B cell (primary cell): ENCODE data around the gene SERBP1. TPM values are rescaled to one million over a fixed set of nuclear protein-coding genes. Genes with fewer than 3 reads are reported as not detected.

ENCODE experiments used
- ATAC-seq: fragments of 200-7000 bp; cut with Tn5 transposase; one replicate; pipeline ENCODE4 v1.10.0; 2021; ENCODE audit warnings: low read depth, mild to moderate bottlenecking, moderate number of reproducible peaks, moderate library complexity
- CTCF ChIA-PET: fragments of 350-600 bp; sonication (Branson Sonifier 250); formaldehyde crosslinking; loops from one replicate; lab custom pipeline; 2021; ENCODE audit warnings: antibody characterized with exemption, inconsistent platforms; lab: Charles Lee
- POLR2A ChIA-PET: fragments of 350-600 bp; sonication (Branson Sonifier 250); formaldehyde crosslinking; loops from one replicate; lab custom pipeline; 2021; ENCODE audit warnings: antibody characterized with exemption; lab: Charles Lee
- DNase-seq: peaks from one replicate; pipeline ENCODE4 v3.0.0; 2013
- H2AFZ ChIP-seq: 2 replicates; pipeline ENCODE4 v1.6.1; 2012; ENCODE audit warnings: mild to moderate bottlenecking, low read depth, low read length; ENCODE audit not compliant: insufficient read depth, poor library complexity, severe bottlenecking
- H3K27ac ChIP-seq, 2 donors: 1 replicate in 1 of 2; 2 replicates in 1 of 2; pipeline ENCODE4 v1.5.1; 2012 to 2013; ENCODE audit warnings: low read length in 2 of 2, mild to moderate bottlenecking in 2 of 2, moderate library complexity in 1 of 2
- H3K27me3 ChIP-seq, 4 experiments: fragments of 200-600 bp in 1 of 4; sonication (generic) in 1 of 4; replicated peaks in 1 of 4; 1 replicate in 2 of 4; 2 replicates in 2 of 4; pipeline versions ENCODE4 v1.6.1 to v1.7.0; 2013 to 2016; ENCODE audit warnings: low read length in 3 of 4, mild to moderate bottlenecking in 2 of 4, mixed read lengths in 1 of 4, moderate library complexity in 1 of 4; ENCODE audit not compliant: insufficient read depth in 4 of 4, control insufficient read depth in 3 of 4; ENCODE audit errors: control extremely low read depth in 1 of 4
- H3K36me3 ChIP-seq, 2 experiments: replicated peaks in 1 of 2; 1 replicate in 1 of 2; 2 replicates in 1 of 2; pipeline versions ENCODE4 v1.6.1 to v1.7.1; 2013; ENCODE audit warnings: low read length in 1 of 2; ENCODE audit not compliant: insufficient read depth in 2 of 2, control insufficient read depth in 1 of 2; ENCODE audit errors: control extremely low read depth in 1 of 2, extremely low read depth in 1 of 2
- H3K4me1 ChIP-seq, 2 donors: fragments of 200-600 bp in 1 of 2; sonication (generic) in 1 of 2; 1 replicate in 1 of 2; 2 replicates in 1 of 2; pipeline versions ENCODE4 v1.5.1 to v1.6.1; 2013 to 2017; ENCODE audit warnings: low read length in 2 of 2; ENCODE audit not compliant: control insufficient read depth in 2 of 2, insufficient read depth in 2 of 2
- H3K4me2 ChIP-seq: replicated peaks from 2 replicates; pipeline ENCODE3; 2012; ENCODE audit warnings: mild to moderate bottlenecking, low read depth, low read length; ENCODE audit not compliant: poor library complexity, severe bottlenecking
- H3K4me3 ChIP-seq, 5 experiments: fragments of 200-600 bp in 1 of 5; sonication (generic) in 1 of 5; 1 replicate in 3 of 5; 2 replicates in 2 of 5; pipeline versions ENCODE4 v1.5.1 to v1.7.0; 2011 to 2016; ENCODE audit warnings: low read length in 4 of 5, mild to moderate bottlenecking in 4 of 5, low read depth in 2 of 5, control low read depth in 1 of 5, moderate library complexity in 1 of 5; ENCODE audit not compliant: insufficient read depth in 1 of 5; ENCODE audit errors: control extremely low read depth in 1 of 5, extremely low read depth in 1 of 5
- H3K79me2 ChIP-seq: fragments of 200-600 bp; sonication (generic); one replicate; pipeline ENCODE4 v1.6.0; 2016; ENCODE audit warnings: low read length; ENCODE audit not compliant: control insufficient read depth, insufficient read depth
- H3K9ac ChIP-seq: fragments of 200-600 bp; sonication (generic); 2 replicates; pipeline ENCODE4 v1.6.1; 2017; ENCODE audit warnings: mild to moderate bottlenecking, low read length, moderate library complexity
- H3K9me3 ChIP-seq, 3 donors: one replicate each; pipeline versions ENCODE4 v1.6.1 to v1.7.1; 2013; ENCODE audit warnings: low read length in 2 of 3; ENCODE audit not compliant: control insufficient read depth in 2 of 3, insufficient read depth in 1 of 3; ENCODE audit errors: control extremely low read depth in 1 of 3
- H4K20me1 ChIP-seq: 2 replicates; pipeline ENCODE4 v1.6.0; 2012; ENCODE audit warnings: mild to moderate bottlenecking, low read length; ENCODE audit not compliant: insufficient read depth, control insufficient read depth, poor library complexity, severe bottlenecking
- H3K27ac Mint-ChIP-seq: one replicate; pipeline ENCODE4 v1.8.0; 2021; ENCODE audit warnings: mixed read lengths
- H3K27me3 Mint-ChIP-seq: one replicate; pipeline ENCODE4 v1.8.0; 2021; ENCODE audit warnings: mixed read lengths
- H3K4me1 Mint-ChIP-seq: one replicate; pipeline ENCODE4 v1.8.0; 2021; ENCODE audit warnings: mixed read lengths
- H3K4me3 Mint-ChIP-seq: one replicate; pipeline ENCODE4 v1.8.0; 2021; ENCODE audit warnings: mixed read lengths
- H3K9me3 Mint-ChIP-seq: one replicate; pipeline ENCODE4 v1.8.0; 2022; ENCODE audit warnings: mixed read lengths; ENCODE audit not compliant: insufficient read depth
- EZH2 ChIP-seq: IDR thresholded peaks from 2 replicates; pipeline ENCODE4 v1.6.1; 2012; ENCODE audit warnings: borderline replicate concordance, low read depth, mild to moderate bottlenecking, moderate library complexity, low read length; ENCODE audit not compliant: insufficient read depth, poor library complexity, severe bottlenecking
- WGBS: methylation state at CpG from one replicate; pipeline ENCODE4 v1.1.5; 2013; ENCODE audit warnings: missing lambda C conversion rate; ENCODE audit not compliant: insufficient coverage; 5-methylcytosine and 5-hydroxymethylcytosine counted together
- intact Hi-C: fragments of 100-400 bp; cut with micrococcal nuclease; formaldehyde crosslinking; loops from one replicate; pipeline ENCODE4 v1.10.0; 2022
- polyA plus RNA-seq: library from polyadenylated mRNA; depleted of rRNA; stranded (reverse); fragments of >200 nt; gene quantifications from 2 replicates; pipeline ENCODE4 v1.2.3, GENCODE V29; 2012
- total RNA-seq, 2 donors: library from RNA; stranded (reverse); fragments of 120-200 nt in 1 of 2; gene quantifications; 1 replicate in 1 of 2; 2 replicates in 1 of 2; pipeline versions ENCODE4 v1.2.3 to v1.2.4, GENCODE V29; 2013 to 2022
- TF ChIP-seq, protein P1 (sequence below): fragments of 200-600 bp; IDR thresholded peaks from one replicate; pipeline ENCODE4 v1.8.0; 2022; ENCODE audit warnings: antibody characterized with exemption, mild to moderate bottlenecking

SERBP1 gene
- total and polyA plus RNA-seq, 2 donors (not counting 1 experiment from before 2014, with no cell fraction given): 21.0 to 142 TPM

DNA sequence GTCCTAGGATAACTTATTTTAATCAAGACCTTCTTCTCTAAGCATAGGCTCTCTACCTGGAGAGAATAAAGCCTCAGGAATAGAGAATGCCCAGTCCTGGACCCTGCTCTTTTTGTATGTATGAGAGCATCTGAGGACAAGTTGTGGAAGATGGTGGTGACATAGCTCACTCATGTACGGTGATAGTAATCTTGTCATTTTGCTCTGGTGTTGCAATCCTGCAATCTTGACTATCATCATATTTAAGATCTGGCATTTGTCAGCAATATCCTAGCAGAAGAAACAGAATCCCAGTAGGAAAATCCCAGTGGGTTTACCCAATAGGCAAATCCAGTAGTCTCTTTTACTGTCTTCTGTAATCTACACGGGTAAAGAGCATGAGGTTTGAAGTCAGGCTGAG, 21.6 kb upstream of the SERBP1 start:
- no CpG with 5 or more reads among the region's 2 CpGs for WGBS
- CTCF ChIA-PET: no interaction called here
- no peaks in the 10 kb centered on the region for H4K20me1 ChIP-seq
- Mint-ChIP-seq H3K9me3 (no peaks in the 10 kb centered on the region), H3K4me1 (peaks cover under 1% of the 10 kb centered on the region), H3K27me3 (peaks cover 14% of the 10 kb centered on the region), H3K4me3 (no peak overlapping the region), H3K27ac (no peak overlapping the region)
- no peaks in the 10 kb centered on the region for H3K4me1 ChIP-seq
- H3K4me2 ChIP-seq: no peak overlapping the region
- H3K9ac ChIP-seq: no peak overlapping the region
- H3K9me3 ChIP-seq: no peaks in the 10 kb centered on the region
- intact Hi-C loops: no loop called here
- TF ChIP-seq, protein P1, sequence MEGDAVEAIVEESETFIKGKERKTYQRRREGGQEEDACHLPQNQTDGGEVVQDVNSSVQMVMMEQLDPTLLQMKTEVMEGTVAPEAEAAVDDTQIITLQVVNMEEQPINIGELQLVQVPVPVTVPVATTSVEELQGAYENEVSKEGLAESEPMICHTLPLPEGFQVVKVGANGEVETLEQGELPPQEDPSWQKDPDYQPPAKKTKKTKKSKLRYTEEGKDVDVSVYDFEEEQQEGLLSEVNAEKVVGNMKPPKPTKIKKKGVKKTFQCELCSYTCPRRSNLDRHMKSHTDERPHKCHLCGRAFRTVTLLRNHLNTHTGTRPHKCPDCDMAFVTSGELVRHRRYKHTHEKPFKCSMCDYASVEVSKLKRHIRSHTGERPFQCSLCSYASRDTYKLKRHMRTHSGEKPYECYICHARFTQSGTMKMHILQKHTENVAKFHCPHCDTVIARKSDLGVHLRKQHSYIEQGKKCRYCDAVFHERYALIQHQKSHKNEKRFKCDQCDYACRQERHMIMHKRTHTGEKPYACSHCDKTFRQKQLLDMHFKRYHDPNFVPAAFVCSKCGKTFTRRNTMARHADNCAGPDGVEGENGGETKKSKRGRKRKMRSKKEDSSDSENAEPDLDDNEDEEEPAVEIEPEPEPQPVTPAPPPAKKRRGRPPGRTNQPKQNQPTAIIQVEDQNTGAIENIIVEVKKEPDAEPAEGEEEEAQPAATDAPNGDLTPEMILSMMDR: no peak
- no peak for TF ChIP-seq EZH2
- DNase-seq (no peak), ATAC-seq (no peak)
- POLR2A ChIA-PET: no interaction called here
- no peak overlapping the region for H2AFZ ChIP-seq
- H3K4me3 ChIP-seq: no peak overlapping the region
- H3K79me2 ChIP-seq: no peaks in the 10 kb centered on the region
- H3K27me3 ChIP-seq: no peaks in the 10 kb centered on the region
- H3K36me3 ChIP-seq: no peaks in the 10 kb centered on the region
- H3K27ac ChIP-seq: no peak overlapping the region

DNA sequence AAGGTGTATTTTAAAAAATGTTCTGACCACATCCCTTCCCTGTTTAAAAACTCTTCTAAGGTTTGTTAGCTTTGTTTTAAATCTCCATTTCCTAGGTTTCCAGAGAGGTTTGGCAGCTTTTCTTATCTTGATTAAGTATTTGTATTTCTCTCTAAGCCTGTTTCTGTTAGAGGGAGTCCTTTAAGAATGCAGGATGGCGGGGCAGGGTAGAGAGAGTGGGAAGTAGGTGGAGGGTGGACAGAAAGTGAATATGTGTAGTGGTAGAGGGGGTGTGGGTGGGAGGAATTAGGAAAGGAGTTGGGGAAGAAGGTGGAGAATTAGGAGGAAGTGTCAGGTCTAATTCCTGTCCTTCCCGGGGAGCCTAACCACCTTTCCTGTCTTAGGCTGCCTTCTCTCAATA, 21.2 kb upstream of the SERBP1 start:
- Histone ChIP-seq H3K4me2 (no peak overlapping the region), H3K4me1 (no peaks in the 10 kb centered on the region), H3K9me3 (no peaks in the 10 kb centered on the region), H4K20me1 (no peaks in the 10 kb centered on the region), H3K27ac (no peak overlapping the region), H3K36me3 (no peaks in the 10 kb centered on the region), H3K4me3 (no peak overlapping the region), H3K79me2 (no peaks in the 10 kb centered on the region), H3K27me3 (no peaks in the 10 kb centered on the region), H3K9ac (no peak overlapping the region), H2AFZ (no peak overlapping the region)
- ChIA-PET CTCF (no interaction called here), POLR2A (no interaction called here)
- Mint-ChIP-seq H3K27me3 (peaks cover 14% of the 10 kb centered on the region), H3K4me3 (no peak overlapping the region), H3K27ac (no peak overlapping the region), H3K4me1 (peaks cover 4% of the 10 kb centered on the region), H3K9me3 (no peaks in the 10 kb centered on the region)
- intact Hi-C loops: no loop called here
- DNase-seq: no peak
- ATAC-seq: no peak
- TF ChIP-seq EZH2: no peak
- TF ChIP-seq, protein P1: no peak
- WGBS: 60% methylated on average over 2 of the region's 2 CpGs
